Stimulated activated CD4-positive, alpha-beta T cell treated with anti-CD3 and anti-CD28 coated beads, Interleukin-1b, Interleukin-23, amount 100 ng/mL, for 48 hours (primary cell): Measurements from ENCODE around the gene SLC20A1.

Source experiments
- DNase-seq: peaks from one replicate; pipeline ENCODE4 v3.0.0-alpha.2; 2020

SLC20A1 gene

DNA sequence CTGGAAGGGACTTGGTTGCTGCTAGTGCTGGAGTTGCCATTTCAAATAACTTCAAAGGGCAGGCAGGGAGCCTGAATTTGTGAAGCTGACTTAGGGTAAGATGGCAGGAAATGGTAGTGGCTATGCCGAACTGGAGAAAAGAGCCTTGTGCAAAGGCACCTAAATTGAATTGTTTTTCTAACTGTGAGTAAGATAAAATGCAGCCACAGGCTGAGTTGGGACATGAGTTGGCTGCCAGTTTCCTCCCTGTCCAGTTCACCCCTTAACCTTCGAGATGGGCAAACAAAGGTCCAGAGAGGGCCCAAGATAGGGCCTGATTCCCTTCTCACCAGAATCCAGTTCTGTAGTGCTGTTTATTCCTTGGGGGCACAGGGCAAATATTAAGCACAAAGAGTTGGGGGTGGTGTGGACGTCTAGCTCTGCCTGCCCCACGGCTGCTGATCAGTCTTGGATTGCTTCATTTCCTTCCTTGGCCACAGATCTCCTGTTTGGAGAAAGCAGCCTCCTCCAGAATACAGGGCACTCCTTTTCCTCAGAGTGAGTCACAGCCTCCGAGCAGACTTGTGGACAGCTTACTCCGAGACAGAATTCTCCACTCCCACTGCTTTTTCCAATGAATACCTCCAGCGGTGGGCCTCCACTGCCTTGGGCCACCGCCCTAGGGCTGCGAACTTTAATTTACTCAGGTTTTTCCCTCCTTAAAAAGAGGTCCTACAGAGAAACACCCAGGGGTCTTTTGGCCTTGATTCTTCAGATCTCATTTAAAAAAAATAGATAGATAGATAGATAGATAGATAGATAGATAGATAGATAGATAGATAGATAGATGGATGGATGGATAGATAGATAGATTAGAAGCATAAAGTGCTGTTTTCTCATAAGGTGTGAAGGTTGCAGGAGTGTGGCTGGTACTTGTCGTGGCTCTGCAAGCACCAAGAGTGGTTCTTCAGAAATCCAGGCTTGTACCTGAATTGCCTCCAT, 18.4 kb upstream of the SLC20A1 start:
- DNase-seq, result no peak

- DNase-seq, result no peak
These were observed 16.5 kb upstream of the SLC20A1 start for GRCh38 chr2:112629224-112629623.

DNA sequence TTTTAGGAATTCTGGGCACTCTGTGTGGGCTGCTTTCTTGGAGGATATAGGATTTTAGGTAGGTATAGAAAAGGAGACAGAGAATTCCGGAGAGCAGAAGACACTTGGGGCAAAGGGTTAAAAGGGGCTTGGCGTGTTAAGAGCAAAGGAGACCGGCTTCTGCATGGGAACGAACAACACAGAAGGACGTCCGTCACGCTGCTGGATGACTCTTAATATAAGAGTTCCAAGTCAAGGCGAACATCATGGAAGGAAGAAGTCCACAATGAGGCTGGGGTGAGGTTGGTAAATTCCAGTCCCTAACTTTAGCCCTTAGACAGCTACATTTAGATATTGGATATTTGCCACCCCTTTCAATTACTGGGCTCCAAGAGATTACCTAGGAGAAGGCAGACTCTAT, 15.9 kb upstream of the SLC20A1 start:
- no peak for DNase-seq

GRCh38 chr2:112630268-112630667, 15.5 kb upstream of the SLC20A1 start:
- no peak for DNase-seq

DNA sequence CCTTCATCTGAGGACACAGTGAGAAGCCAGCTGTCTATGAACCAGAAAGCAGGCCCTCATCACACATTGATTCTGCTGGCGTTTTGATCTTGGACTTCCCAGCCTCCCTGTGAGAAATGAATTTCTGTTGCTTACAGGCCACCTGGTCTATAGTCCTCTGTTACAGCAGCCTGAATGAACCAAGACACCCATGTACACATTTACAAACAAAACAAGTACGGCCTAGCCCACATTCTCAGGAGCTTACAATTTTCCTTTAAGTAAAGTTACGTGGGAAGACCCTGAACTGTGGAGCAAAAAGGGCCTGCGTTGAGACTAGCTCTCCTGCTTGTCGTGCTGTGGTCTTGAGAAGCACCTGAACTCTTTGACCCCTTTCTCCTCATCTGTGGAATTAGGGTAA, 12.0 kb upstream of the SLC20A1 start:
- no peak for DNase-seq

GRCh38 chr2:112634153-112634873, 11.4 kb upstream of the SLC20A1 start:
- no peak for DNase-seq

- no peak for DNase-seq
These were observed 10.9 kb upstream of the SLC20A1 start for GRCh38 chr2:112634874-112635157.

DNA sequence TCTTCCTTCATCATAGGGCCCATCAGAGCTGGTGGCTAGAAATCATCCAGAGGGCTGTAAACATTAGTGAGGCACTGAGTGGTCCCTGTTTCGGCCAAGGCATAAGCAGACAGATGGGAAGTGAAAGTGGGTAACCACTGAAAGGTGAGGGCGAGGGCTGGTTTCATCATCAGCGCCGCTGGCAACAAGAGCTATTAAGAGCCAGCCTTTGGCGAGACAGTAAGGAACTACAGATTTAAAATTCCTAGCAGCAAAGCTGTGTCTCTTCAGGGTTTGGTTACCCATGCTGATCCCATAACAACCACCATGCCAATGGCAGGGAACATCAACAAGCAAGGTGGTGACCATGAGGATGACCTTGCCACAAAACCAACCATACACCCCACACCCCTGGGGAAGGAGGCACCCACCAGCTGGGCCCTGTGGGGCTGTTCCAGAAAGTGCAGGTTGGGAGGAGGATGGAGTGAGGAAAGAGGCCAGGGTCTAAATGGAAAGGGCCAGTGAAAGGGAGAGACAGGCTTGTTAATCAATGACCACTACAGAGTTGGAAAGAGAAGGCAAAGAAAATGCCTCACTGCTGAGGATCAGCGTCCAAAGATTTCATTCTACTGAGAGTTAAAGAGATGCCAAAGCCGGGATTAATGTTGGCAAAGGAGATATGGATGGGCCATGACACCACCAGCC, 9.0 kb upstream of the SLC20A1 start:
- peak; percentile 19 for DNase-seq

- DNase-seq, result no peak
These were observed 8.5 kb upstream of the SLC20A1 start for GRCh38 chr2:112637289-112637660.

DNA sequence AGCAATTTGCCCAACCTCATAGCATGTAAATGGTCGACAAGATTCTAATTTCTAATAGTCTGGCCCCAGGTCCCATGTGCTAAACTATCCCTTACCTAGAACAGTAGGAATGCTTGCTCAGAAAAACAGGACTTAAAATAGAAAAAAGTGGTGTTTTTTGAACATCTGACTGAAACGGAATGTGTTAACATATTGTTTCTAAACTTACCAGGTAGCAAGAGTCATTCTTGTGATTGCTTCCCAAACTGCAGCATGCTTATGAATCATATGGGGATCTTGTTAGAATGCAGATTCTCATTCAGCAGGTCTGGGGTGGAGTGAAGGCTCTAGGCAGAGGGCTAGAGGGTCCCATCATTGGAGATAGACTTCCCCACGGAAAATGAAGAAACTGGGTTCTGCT, 5.8 kb upstream of the SLC20A1 start:
- no peak for DNase-seq

DNA sequence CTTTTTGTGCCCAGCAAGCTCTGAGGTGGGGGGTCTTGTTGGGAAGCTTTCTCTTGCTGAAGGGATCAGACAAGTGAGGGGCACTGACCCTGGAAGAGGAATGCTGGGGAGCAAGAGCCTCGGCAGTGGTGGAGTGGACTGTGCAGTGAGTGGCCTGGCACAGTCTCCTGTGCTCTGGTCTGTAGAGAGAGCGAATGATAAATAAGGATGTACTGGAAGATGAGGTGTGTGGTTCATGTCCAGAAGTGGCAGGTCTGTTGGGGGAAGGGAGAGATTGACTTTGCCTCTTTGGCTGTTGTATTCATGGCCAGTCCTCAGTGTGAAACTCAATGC, 5.3 kb upstream of the SLC20A1 start:
- no peak for DNase-seq

DNA sequence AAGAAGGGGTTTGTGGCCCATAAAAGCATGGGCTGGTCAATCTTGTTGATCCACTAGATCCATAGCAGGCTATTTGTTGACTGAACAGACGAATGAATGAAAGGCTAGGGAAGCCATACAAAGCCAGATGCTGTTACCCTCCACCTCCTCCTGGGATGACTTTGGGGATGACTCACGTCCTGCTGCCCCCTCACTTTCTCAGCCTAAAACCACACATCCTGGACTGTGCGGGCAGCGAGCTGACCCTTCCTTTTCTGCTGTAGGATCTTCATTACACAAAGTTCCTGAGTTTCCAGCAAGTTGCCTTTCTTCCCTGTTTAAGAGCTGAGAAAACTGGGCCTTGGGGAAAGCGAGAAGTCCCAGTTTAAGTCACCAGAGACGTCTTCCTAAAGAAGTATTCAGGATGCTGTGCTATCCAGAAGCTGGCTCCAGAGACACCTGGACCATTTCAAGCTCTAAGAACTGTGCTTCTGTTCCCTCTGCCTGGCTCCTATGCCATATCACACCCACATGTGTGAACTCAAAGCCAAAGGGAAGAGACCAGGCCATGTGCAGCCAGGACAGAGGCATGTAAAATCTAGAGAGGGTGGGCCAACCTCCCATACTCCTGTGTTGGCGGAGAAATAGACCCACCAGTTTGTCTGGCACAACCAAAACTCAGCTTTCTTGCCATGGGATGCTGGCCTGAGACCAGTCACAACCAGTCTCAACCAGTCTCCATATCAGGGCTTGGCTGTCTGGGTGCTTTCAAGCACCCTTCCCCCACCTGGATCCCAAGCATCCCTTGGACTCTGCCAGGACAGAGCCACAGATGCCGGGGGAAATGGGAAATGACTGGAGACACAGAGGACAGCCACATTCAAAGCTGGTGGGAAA, 4.7 kb upstream of the SLC20A1 start:
- DNase-seq, result no peak

DNA sequence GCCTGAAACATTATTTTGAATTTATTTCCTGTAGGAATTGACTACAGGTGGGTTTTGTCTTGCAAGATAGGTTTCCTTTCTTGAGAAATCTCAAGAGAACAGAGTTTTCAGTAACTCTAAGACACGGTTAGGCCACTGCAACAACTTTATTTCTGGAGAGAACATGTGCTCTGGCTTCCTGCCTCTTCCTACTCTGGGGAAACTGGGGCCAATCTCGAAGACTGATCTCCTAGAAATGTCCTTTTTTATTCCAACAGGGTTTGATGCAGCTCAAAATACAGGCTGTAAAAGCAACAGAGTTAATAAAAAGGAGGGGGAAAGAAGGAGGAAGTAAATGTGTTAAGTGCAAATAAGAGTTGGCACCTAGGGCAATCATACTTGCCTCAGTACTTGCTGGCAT, 4.0 kb upstream of the SLC20A1 start:
- no peak for DNase-seq

GRCh38 chr2:112642561-112642960, 3.2 kb upstream of the SLC20A1 start:
- no peak for DNase-seq

DNA sequence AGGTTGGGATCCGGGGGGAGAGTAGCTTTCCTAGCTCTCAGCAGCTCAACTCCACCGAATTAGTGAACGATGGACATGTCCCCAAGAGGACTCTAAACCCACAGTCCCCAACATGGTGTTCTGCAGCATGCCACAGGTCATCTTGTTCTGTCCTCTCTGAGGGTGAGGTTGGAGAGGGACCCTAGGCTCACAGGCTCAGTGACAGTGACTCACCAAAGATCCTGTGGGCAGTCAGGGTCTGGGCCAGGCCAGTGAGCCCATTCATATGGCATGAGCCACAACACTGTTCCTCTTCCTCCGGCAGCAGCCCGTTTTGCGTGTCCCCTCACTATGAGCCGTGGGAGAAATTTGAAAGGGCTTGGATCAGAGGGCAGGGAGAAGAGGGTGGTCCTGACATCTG, 2.8 kb upstream of the SLC20A1 start:
- no peak for DNase-seq

- no peak for DNase-seq
These were observed 2.3 kb upstream of the SLC20A1 start for GRCh38 chr2:112643488-112643887.

GRCh38 chr2:112644155-112644932, 1.4 kb upstream of the SLC20A1 start:
- no peak for DNase-seq

- no peak for DNase-seq
These were observed 818 bp upstream of the SLC20A1 start for GRCh38 chr2:112644933-112645309.

- no peak for DNase-seq
These were observed 472 bp downstream of the SLC20A1 start for GRCh38 chr2:112646102-112646719.

- no peak for DNase-seq
These were observed 1.3 kb downstream of the SLC20A1 start for GRCh38 chr2:112646791-112647689.

- DNase-seq, result no peak
These were observed 2.3 kb downstream of the SLC20A1 start for GRCh38 chr2:112648081-112648480.
